Progenitor cell of endocrine pancreas (in vitro differentiated cells): Measurements from ENCODE around the gene ME3. TPM values are rescaled to one million over a fixed set of nuclear protein-coding genes. Genes with fewer than 3 reads are reported as not detected.
"Not testable (repeated sequence)": the region's sequence is repeated elsewhere in the genome, so short reads cannot be mapped to it uniquely, and the experiment has no call there.

Source experiments
- DNase-seq: peaks from one replicate; pipeline ENCODE4 v3.0.0; 2021; ENCODE audit warnings: low spot score; ENCODE audit not compliant: unreplicated experiment
- H3K27ac Mint-ChIP-seq: 2 replicates; pipeline ENCODE4 v1.8.0; 2021; ENCODE audit warnings: mild to moderate bottlenecking, moderate library complexity, mixed read lengths
- H3K27me3 Mint-ChIP-seq: 2 replicates; pipeline ENCODE4 v1.8.0; 2021; ENCODE audit warnings: mixed read lengths
- H3K36me3 Mint-ChIP-seq: 2 replicates; pipeline ENCODE4 v1.8.0; 2022; ENCODE audit warnings: mixed read lengths; ENCODE audit not compliant: insufficient read depth
- H3K4me1 Mint-ChIP-seq: 2 replicates; pipeline ENCODE4 v1.8.0; 2021; ENCODE audit warnings: low read depth, mixed read lengths
- H3K4me3 Mint-ChIP-seq: 2 replicates; pipeline ENCODE4 v1.8.0; 2021; ENCODE audit warnings: low read depth, mild to moderate bottlenecking, moderate library complexity, mixed read lengths
- H3K9me3 Mint-ChIP-seq: 2 replicates; pipeline ENCODE4 v1.8.0; 2021; ENCODE audit warnings: low read depth, mixed read lengths
- total RNA-seq: library from RNA; stranded (reverse); gene quantifications from 2 replicates; pipeline ENCODE4 v1.2.1, GENCODE V29; 2021
- TF ChIP-seq, protein P1 (sequence below): fragments of 200-600 bp; sonication (generic); IDR thresholded peaks from one replicate; pipeline ENCODE4 v1.5.0; 2021; ENCODE audit warnings: antibody characterized with exemption, mild to moderate bottlenecking; ENCODE audit not compliant: unreplicated experiment

ME3 gene
- total RNA-seq, 1 donor from 2014 or later = 8.6 TPM

- no peak overlapping the region for H3K27ac Mint-ChIP-seq
- H3K4me3 Mint-ChIP-seq = no peak overlapping the region
- TF ChIP-seq, protein P1, sequence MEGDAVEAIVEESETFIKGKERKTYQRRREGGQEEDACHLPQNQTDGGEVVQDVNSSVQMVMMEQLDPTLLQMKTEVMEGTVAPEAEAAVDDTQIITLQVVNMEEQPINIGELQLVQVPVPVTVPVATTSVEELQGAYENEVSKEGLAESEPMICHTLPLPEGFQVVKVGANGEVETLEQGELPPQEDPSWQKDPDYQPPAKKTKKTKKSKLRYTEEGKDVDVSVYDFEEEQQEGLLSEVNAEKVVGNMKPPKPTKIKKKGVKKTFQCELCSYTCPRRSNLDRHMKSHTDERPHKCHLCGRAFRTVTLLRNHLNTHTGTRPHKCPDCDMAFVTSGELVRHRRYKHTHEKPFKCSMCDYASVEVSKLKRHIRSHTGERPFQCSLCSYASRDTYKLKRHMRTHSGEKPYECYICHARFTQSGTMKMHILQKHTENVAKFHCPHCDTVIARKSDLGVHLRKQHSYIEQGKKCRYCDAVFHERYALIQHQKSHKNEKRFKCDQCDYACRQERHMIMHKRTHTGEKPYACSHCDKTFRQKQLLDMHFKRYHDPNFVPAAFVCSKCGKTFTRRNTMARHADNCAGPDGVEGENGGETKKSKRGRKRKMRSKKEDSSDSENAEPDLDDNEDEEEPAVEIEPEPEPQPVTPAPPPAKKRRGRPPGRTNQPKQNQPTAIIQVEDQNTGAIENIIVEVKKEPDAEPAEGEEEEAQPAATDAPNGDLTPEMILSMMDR = peak; percentile 18
- peaks cover 1% of the 10 kb centered on the region for H3K4me1 Mint-ChIP-seq
- DNase-seq = no peak
- H3K27me3 Mint-ChIP-seq = no peaks in the 10 kb centered on the region
- H3K36me3 Mint-ChIP-seq = no peaks in the 10 kb centered on the region
- H3K9me3 Mint-ChIP-seq = no peaks in the 10 kb centered on the region
Measured at GRCh38 chr11:86537541-86538222, 134.7 kb downstream of the ME3 start.

- Mint-ChIP-seq H3K9me3 (no peaks in the 10 kb centered on the region), H3K4me1 (peaks cover 1% of the 10 kb centered on the region), H3K4me3 (no peak overlapping the region), H3K36me3 (no peaks in the 10 kb centered on the region), H3K27me3 (no peaks in the 10 kb centered on the region), H3K27ac (no peak overlapping the region)
- TF ChIP-seq, protein P1 = no peak
- DNase-seq = no peak
Measured at GRCh38 chr11:86535773-86536172, 136.6 kb downstream of the ME3 start.

- TF ChIP-seq, protein P1 = no peak
- DNase-seq = no peak
- Mint-ChIP-seq H3K4me3 (no peak overlapping the region), H3K36me3 (peaks cover 9% of the 10 kb centered on the region), H3K27ac (peak overlapping the region; percentile 88), H3K4me1 (peaks cover 18% of the 10 kb centered on the region), H3K27me3 (no peaks in the 10 kb centered on the region), H3K9me3 (peaks cover 26% of the 10 kb centered on the region)
Measured at GRCh38 chr11:86524620-86525352, 147.6 kb downstream of the ME3 start.

DNA sequence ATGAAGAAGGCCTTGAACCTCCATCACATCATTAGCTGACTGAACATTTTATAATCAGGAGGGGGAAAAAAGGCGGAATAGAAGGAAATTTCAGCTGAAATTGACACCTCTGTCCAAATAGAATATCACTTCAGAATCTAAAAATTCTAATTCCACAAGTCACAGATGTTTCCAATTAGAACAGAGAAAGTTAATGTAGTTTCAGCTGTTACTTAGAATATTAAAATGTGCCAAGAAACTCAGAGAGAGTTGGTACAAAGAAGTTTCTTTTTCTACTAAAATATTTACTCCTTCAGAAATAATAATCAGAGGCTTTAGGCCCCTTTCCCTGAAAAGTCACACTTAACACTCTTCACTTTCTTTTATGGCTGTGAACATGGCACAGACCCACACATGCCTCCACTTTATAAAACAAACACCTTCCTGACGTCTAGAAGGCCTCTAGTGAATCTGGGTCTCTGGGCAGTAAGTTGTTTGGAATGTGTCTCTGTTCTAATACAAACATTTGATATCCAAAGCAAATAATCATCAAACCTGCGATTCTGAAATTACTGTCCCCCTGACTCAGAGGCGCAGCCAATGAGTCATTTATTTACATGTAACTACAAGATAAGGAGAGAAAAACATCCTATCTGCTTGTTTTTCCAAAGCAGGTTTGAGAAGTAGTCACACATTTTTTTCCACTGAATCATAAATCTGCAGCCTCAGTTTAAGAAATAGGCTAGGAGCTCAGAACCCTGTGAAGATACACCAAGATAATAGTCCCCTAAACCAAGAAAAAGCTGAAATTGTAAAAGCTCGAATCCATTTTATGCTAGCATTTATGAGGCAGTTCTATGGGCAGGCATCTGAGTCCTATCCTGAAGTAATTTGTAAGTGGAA, 148.4 kb downstream of the ME3 start:
- Mint-ChIP-seq H3K4me3 (peak overlapping the region; percentile 34), H3K4me1 (peaks cover 25% of the 10 kb centered on the region), H3K27ac (peak overlapping the region; percentile 88), H3K27me3 (no peaks in the 10 kb centered on the region), H3K36me3 (peaks cover 9% of the 10 kb centered on the region), H3K9me3 (peaks cover 25% of the 10 kb centered on the region)
- no peak for DNase-seq
- TF ChIP-seq, protein P1 = no peak

DNA sequence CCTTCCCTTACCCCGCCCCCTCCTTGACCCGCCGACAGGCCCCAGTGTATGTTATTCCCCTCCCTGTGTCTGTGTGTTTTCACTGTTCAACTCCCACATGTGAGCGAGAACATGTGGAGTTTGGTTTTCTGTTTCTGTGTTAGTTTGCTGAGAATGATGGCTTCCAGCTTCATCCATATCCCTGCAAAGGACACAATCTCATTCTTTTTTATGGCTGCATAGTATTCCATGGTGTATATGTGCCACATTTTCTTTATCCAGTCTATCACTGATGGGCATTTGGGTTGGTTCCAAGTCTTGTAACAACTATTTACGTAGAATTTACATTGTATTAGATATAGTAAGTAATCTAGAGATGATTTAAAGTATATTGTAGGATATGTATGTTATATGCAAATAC, 149.9 kb downstream of the ME3 start:
- DNase-seq, H3K4me3 Mint-ChIP-seq, H3K27me3 Mint-ChIP-seq, H3K36me3 Mint-ChIP-seq, H3K27ac Mint-ChIP-seq: not testable (repeated sequence)
- Mint-ChIP-seq H3K4me1 (peaks cover 39% of the 10 kb centered on the region), H3K9me3 (peaks cover 15% of the 10 kb centered on the region)
